Suprapubic skin (tissue), 3 donors: ENCODE results near the gene TMEM63A.
A peak's percentile ranks its signal among the peaks of the same experiment; 100 is the strongest.

ENCODE experiments used
- CTCF ChIP-seq, 2 donors: fragments of 200-600 bp in 1 of 2; fragments of 450-650 bp in 1 of 2; sonication (generic) in 1 of 2; IDR thresholded peaks; one replicate each; pipeline ENCODE4 v1.5.1; 2016 to 2019; ENCODE audit warnings: antibody characterized with exemption in 2 of 2, mild to moderate bottlenecking in 1 of 2, moderate library complexity in 1 of 2
- POLR2A ChIP-seq, 2 donors: fragments of 450-650 bp; IDR thresholded peaks; one replicate each; pipeline ENCODE4 v1.6.1; 2017; ENCODE audit warnings: antibody characterized with exemption in 2 of 2, mild to moderate bottlenecking in 2 of 2, moderate library complexity in 2 of 2

GRCh38 chr1:225809842-225810578, 72.2 kb downstream of the TMEM63A start, which contains the start of gene EPHX1:
- TF ChIP-seq CTCF (IDR thresholded peaks at IDR 0.05) (peak; percentile 12 to 18), POLR2A (IDR thresholded peaks at IDR 0.05) (peak in 1 of 2 donors; percentile 81)
